Epithelial cell of proximal tubule (primary cell): Measurements from ENCODE around the gene VPS26B. TPM values are rescaled to one million over a fixed set of nuclear protein-coding genes. Genes with fewer than 3 reads are reported as not detected.
A peak's percentile ranks its signal among the peaks of the same experiment; 100 is the strongest.

Experiments
- DNase-seq: peaks from one replicate; pipeline ENCODE4 v3.0.0-alpha.2; 2011; ENCODE audit warnings: low read depth
- H3K4me3 ChIP-seq: 2 replicates; pipeline ENCODE4 v1.5.1; 2011; ENCODE audit warnings: low read depth, mild to moderate bottlenecking, low read length
- total RNA-seq: library from RNA; depleted of rRNA; stranded (reverse); fragments of >200 nt; gene quantifications from 2 replicates; pipeline ENCODE4 v1.2.3, GENCODE V29; 2015
- TF ChIP-seq, protein P1 (sequence below): conservative IDR thresholded peaks from 2 replicates; pipeline ENCODE4 v1.5.1; 2012; ENCODE audit warnings: low read depth, mild to moderate bottlenecking, low read length

Gene VPS26B
- total RNA-seq, 1 donor from 2014 or later, result 17.8 TPM

DNA sequence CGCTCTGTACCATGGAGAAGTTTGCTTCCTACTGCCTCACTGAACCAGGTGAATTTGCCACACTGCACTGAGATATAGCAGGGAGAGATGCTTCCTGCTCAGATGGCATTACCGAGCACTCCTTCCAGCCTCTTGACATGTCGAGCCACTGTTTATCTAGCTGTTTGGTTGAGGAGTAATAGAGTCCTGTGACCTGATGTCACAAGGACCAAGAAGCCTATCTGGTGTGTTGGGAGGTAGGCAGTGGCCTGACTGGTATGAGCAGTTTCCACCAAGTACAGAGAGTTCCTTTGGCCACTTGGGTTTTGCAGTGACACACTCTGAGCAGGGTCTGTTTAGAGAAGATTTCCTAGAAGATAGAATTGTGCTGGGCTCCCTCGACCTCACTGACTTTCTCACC, 34.1 kb downstream of the VPS26B start:
- no peak overlapping the region for H3K4me3 ChIP-seq
- TF ChIP-seq, protein P1, sequence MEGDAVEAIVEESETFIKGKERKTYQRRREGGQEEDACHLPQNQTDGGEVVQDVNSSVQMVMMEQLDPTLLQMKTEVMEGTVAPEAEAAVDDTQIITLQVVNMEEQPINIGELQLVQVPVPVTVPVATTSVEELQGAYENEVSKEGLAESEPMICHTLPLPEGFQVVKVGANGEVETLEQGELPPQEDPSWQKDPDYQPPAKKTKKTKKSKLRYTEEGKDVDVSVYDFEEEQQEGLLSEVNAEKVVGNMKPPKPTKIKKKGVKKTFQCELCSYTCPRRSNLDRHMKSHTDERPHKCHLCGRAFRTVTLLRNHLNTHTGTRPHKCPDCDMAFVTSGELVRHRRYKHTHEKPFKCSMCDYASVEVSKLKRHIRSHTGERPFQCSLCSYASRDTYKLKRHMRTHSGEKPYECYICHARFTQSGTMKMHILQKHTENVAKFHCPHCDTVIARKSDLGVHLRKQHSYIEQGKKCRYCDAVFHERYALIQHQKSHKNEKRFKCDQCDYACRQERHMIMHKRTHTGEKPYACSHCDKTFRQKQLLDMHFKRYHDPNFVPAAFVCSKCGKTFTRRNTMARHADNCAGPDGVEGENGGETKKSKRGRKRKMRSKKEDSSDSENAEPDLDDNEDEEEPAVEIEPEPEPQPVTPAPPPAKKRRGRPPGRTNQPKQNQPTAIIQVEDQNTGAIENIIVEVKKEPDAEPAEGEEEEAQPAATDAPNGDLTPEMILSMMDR, result no peak
- DNase-seq, result no peak

DNA sequence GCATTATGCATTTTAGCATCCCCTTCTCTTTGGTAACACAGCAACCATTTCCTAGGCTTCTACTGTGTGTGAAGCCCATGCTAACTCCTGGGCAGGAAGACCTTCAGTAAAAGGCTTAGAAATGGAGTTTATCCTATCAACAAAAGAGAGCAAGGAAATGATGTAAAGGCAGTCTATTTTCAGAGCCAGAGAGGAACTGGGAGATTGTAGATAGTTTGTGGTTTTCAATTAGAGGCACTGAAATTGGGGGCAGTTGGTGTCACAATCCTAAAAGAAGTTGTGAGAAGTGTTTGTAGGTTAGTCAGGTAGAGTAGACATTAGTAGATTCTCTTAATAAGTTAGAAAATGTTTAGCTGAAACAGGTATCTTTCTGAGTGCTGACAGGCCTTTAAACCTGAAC, 36.0 kb downstream of the VPS26B start:
- H3K4me3 ChIP-seq, result no peak overlapping the region
- DNase-seq, result no peak
- TF ChIP-seq, protein P1, result no peak

GRCh38 chr11:134260983-134261382, 36.5 kb downstream of the VPS26B start:
- no peak overlapping the region for H3K4me3 ChIP-seq
- TF ChIP-seq, protein P1, result no peak
- no peak for DNase-seq

- DNase-seq, result no peak
- TF ChIP-seq, protein P1, result peak; percentile 70
These were observed 37.4 kb downstream of the VPS26B start for GRCh38 chr11:134261626-134262488.

GRCh38 chr11:134264966-134265764, 40.7 kb downstream of the VPS26B start:
- no peak for DNase-seq
- TF ChIP-seq, protein P1, result no peak
- no peak overlapping the region for H3K4me3 ChIP-seq

More at GRCh38 chr11:134261626-134262488, 37.4 kb downstream of the VPS26B start:
- H3K4me3 ChIP-seq, result no peak overlapping the region

DNA sequence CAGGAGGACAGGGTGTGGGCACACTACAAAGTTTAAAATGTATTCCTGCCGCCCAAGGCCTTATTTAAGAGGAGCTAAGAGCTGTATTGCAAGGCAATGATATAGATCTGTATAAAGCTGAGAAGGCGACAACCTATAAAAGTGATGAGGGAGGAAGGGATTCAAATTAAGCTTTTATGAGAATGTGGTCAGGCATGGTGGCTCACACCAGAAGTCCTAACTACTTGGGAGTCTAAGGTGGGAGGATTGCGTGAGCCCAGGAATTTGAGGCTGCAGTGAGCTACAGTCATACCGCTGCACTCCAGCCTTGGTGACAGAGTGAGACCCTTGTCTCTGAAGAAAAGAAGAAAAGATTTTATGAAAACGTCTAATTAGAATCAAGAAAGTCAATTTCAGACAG, 42.0 kb downstream of the VPS26B start:
- TF ChIP-seq, protein P1, result no peak
- DNase-seq, result no peak
- no peak overlapping the region for H3K4me3 ChIP-seq
